Osteoblast (primary cell): ENCODE measurements around the gene C2CD5. TPM values are rescaled to one million over a fixed set of nuclear protein-coding genes. Genes with fewer than 3 reads are reported as not detected.
"Not testable (repeated sequence)": the region's sequence is repeated elsewhere in the genome, so short reads cannot be mapped to it uniquely, and the experiment has no call there.

Experiments
- DNase-seq: peaks from one replicate; pipeline ENCODE4 v3.0.0; 2011; ENCODE audit warnings: low spot score, mixed read lengths; ENCODE audit not compliant: insufficient read length; ENCODE audit errors: missing footprints
- H2AFZ ChIP-seq: 2 replicates; pipeline ENCODE4 v1.6.0; 2011; ENCODE audit warnings: mild to moderate bottlenecking, low read length
- H3K27ac ChIP-seq: 2 replicates; pipeline ENCODE4 v1.5.1; 2011; ENCODE audit warnings: mild to moderate bottlenecking, low read depth, low read length, moderate library complexity
- H3K27me3 ChIP-seq: 2 replicates; pipeline ENCODE4 v1.6.0; 2012; ENCODE audit warnings: mild to moderate bottlenecking, control low read depth, inconsistent platforms, low read length, moderate library complexity; ENCODE audit not compliant: insufficient read depth
- H3K36me3 ChIP-seq: 2 replicates; pipeline ENCODE4 v1.5.1; 2011; ENCODE audit warnings: mild to moderate bottlenecking, low read length, control low read depth, moderate library complexity; ENCODE audit not compliant: insufficient read depth
- H3K4me1 ChIP-seq: 2 replicates; pipeline ENCODE4 v1.5.1; 2011; ENCODE audit warnings: mild to moderate bottlenecking, low read length, control low read depth, moderate library complexity; ENCODE audit not compliant: insufficient read depth
- H3K4me2 ChIP-seq: 2 replicates; pipeline ENCODE4 v1.6.0; 2011; ENCODE audit warnings: mild to moderate bottlenecking, low read length; ENCODE audit not compliant: insufficient read depth
- H3K4me3 ChIP-seq: fragments of 200-600 bp; sonication (generic); 3 replicates; pipeline ENCODE4 v1.5.1; 2012; ENCODE audit warnings: mild to moderate bottlenecking, low read length, inconsistent platforms; ENCODE audit not compliant: insufficient read depth
- H3K79me2 ChIP-seq: 2 replicates; pipeline ENCODE4 v1.6.0; 2012; ENCODE audit warnings: mild to moderate bottlenecking, low read length, control low read depth, inconsistent platforms; ENCODE audit not compliant: insufficient read depth
- H3K9me3 ChIP-seq: 2 replicates; pipeline ENCODE4 v1.5.1; 2011; ENCODE audit warnings: low read depth, low read length, control low read depth
- H4K20me1 ChIP-seq: 2 replicates; pipeline ENCODE4 v1.6.0; 2012; ENCODE audit warnings: mild to moderate bottlenecking, low read length, control low read depth; ENCODE audit not compliant: insufficient read depth
- total RNA-seq: library from RNA; depleted of rRNA; stranded (reverse); fragments of >200 nt; gene quantifications from 2 replicates; pipeline ENCODE4 v1.2.3, GENCODE V29; 2012
- TF ChIP-seq, protein P1 (sequence below): IDR thresholded peaks from 2 replicates; pipeline ENCODE4 v1.5.1; 2011; ENCODE audit warnings: mild to moderate bottlenecking, low read depth, low read length, moderate library complexity; ENCODE audit errors: extremely low read depth

Gene C2CD5
- total RNA-seq, 1 donor: 22.1 TPM

DNA sequence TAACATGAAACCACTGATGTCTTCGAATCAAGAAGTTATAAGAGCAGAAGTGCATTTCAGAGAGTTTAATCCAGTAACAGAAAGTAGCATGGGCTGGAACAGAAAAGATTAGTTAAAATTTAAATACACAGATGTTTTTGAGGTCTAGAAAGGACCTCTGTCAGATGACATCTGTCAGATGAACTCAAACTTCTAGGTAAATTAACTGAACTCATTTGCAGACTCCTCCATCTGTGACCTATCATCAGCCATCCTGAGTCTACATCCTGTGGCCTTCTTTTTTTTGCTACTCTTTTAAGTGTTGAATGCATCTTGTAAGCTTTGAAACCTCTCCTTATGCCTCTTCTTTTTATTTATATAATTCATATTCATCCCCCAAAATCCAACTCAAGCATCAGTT lies 53.3 kb downstream of the C2CD5 start:
- Histone ChIP-seq H3K4me3 (no peak overlapping the region), H3K36me3 (peaks cover 14% of the 10 kb centered on the region), H3K4me1 (no peaks in the 10 kb centered on the region), H3K9me3 (no peaks in the 10 kb centered on the region), H3K27me3 (no peaks in the 10 kb centered on the region), H3K79me2 (no peaks in the 10 kb centered on the region), H4K20me1 (no peaks in the 10 kb centered on the region), H3K4me2 (no peak overlapping the region), H3K27ac (no peak overlapping the region), H2AFZ (no peak overlapping the region)
- TF ChIP-seq, protein P1, sequence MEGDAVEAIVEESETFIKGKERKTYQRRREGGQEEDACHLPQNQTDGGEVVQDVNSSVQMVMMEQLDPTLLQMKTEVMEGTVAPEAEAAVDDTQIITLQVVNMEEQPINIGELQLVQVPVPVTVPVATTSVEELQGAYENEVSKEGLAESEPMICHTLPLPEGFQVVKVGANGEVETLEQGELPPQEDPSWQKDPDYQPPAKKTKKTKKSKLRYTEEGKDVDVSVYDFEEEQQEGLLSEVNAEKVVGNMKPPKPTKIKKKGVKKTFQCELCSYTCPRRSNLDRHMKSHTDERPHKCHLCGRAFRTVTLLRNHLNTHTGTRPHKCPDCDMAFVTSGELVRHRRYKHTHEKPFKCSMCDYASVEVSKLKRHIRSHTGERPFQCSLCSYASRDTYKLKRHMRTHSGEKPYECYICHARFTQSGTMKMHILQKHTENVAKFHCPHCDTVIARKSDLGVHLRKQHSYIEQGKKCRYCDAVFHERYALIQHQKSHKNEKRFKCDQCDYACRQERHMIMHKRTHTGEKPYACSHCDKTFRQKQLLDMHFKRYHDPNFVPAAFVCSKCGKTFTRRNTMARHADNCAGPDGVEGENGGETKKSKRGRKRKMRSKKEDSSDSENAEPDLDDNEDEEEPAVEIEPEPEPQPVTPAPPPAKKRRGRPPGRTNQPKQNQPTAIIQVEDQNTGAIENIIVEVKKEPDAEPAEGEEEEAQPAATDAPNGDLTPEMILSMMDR: no peak
- DNase-seq: no peak

DNA sequence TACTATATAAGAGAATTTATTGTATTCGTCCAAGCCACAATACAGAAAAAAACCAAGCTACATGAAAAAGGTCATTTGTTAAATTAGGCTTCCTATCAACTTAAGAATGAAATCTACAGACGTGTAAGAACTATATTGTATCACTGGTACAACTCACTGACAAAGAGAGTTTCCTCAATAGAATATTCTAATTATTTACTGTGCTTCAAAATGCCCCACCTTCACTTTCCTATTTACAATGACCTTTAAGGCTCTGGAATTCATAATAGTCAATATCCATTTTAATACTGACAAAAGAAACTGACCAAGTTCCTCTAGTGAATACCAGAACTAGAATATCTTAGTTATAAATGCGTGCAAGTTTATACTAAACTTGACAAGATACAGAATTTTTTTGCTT lies 55.9 kb downstream of the C2CD5 start:
- H3K27me3 ChIP-seq: no peaks in the 10 kb centered on the region

DNA sequence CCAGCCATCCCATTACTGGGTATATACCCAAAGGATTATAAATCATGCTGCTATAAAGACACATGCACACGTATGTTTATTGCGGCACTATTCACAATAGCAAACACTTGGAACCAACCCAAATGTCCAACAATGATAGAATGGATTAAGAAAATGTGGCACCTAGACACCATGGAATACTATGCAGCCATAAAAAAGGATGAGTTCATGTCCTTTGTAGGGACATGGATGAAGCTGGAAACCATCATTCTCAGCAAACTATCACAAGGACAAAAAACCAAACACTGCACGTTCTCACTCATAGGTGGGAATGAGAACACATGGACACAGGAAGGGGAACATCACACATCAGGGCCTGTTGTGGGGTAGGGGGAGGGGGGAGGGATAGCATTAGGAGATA lies 56.7 kb downstream of the C2CD5 start:
- not testable (repeated sequence) for H4K20me1 ChIP-seq, DNase-seq, H3K4me1 ChIP-seq, H3K4me2 ChIP-seq, H3K4me3 ChIP-seq, H3K79me2 ChIP-seq, H3K27me3 ChIP-seq, H3K27ac ChIP-seq, H3K9me3 ChIP-seq, H2AFZ ChIP-seq
- peaks cover 21% of the 10 kb centered on the region for H3K36me3 ChIP-seq

More for the DNA sequence above, 55.9 kb downstream of the C2CD5 start:
- Histone ChIP-seq H3K27ac (no peak overlapping the region), H2AFZ (no peak overlapping the region), H3K79me2 (no peaks in the 10 kb centered on the region), H3K36me3 (peaks cover 24% of the 10 kb centered on the region), H3K4me2 (no peak overlapping the region), H4K20me1 (no peaks in the 10 kb centered on the region), H3K9me3 (no peaks in the 10 kb centered on the region), H3K4me1 (no peaks in the 10 kb centered on the region), H3K4me3 (no peak overlapping the region)
- no peak for DNase-seq
- TF ChIP-seq, protein P1: no peak

DNA sequence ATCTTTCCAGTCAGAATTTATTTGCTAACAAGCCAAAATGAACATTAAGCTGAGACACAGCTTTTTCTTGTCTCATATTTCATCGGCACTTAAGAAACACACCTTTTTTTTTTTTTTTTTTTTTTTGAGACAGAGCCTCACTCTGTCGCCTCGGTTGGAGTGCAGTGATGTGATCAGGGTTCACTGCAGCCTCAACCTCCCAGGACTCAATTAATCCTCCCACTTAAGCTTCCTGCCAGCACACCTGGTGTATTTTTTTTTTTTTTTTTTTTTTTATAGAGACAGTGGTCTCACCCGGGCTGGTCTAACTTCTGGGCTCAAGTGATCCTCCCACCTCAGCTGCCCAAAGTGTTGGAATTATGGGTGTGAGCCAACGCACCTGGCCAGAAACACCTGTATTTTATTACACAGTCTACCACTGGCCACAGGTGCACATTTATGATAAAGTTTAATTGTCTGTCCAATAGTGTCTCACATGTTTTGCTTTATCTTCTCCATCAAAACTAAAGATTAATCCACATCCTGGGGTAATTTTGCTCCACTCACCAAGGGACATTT lies 62.7 kb downstream of the C2CD5 start:
- DNase-seq: no peak
- no peak overlapping the region for H3K4me2 ChIP-seq

DNA sequence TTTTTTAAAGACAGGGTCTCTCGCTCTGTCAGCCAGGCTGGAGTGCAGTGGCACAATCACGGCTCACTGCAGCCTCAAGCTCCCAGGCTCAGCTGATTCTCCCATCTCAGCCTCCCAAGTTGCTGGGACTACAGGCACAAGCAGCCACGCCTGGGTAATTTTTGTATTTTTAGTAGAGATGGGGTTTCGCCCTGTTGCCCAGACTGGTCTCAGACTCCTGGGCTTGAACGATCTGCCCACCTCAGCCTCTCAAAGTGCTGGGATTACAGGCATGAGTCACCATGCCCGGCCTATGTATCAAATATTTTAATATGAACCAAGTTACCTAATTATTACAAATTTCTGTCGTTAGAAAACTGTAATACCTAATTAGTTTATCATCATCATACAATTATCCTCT lies 63.5 kb downstream of the C2CD5 start:
- not testable (repeated sequence) for H3K27me3 ChIP-seq, H4K20me1 ChIP-seq, H3K27ac ChIP-seq, DNase-seq, H3K79me2 ChIP-seq, H3K9me3 ChIP-seq, H2AFZ ChIP-seq, H3K4me2 ChIP-seq, H3K4me3 ChIP-seq
- H3K36me3 ChIP-seq: peaks cover 16% of the 10 kb centered on the region
- H3K4me1 ChIP-seq: peaks cover 26% of the 10 kb centered on the region

More for the DNA sequence above, 62.7 kb downstream of the C2CD5 start:
- TF ChIP-seq, protein P1: no peak
- Histone ChIP-seq H3K27ac (no peak overlapping the region), H3K4me3 (no peak overlapping the region), H2AFZ (no peak overlapping the region), H3K4me1 (peaks cover 20% of the 10 kb centered on the region), H4K20me1 (no peaks in the 10 kb centered on the region), H3K27me3 (no peaks in the 10 kb centered on the region), H3K36me3 (peaks cover 16% of the 10 kb centered on the region), H3K9me3 (no peaks in the 10 kb centered on the region), H3K79me2 (no peaks in the 10 kb centered on the region)
